ENCODE data around the gene TEX26. TPM values are rescaled to one million over a fixed set of nuclear protein-coding genes. Genes with fewer than 3 reads are reported as not detected.

TEX26 gene
- total RNA-seq, 1 donor from 2014 or later: not detected

DNA sequence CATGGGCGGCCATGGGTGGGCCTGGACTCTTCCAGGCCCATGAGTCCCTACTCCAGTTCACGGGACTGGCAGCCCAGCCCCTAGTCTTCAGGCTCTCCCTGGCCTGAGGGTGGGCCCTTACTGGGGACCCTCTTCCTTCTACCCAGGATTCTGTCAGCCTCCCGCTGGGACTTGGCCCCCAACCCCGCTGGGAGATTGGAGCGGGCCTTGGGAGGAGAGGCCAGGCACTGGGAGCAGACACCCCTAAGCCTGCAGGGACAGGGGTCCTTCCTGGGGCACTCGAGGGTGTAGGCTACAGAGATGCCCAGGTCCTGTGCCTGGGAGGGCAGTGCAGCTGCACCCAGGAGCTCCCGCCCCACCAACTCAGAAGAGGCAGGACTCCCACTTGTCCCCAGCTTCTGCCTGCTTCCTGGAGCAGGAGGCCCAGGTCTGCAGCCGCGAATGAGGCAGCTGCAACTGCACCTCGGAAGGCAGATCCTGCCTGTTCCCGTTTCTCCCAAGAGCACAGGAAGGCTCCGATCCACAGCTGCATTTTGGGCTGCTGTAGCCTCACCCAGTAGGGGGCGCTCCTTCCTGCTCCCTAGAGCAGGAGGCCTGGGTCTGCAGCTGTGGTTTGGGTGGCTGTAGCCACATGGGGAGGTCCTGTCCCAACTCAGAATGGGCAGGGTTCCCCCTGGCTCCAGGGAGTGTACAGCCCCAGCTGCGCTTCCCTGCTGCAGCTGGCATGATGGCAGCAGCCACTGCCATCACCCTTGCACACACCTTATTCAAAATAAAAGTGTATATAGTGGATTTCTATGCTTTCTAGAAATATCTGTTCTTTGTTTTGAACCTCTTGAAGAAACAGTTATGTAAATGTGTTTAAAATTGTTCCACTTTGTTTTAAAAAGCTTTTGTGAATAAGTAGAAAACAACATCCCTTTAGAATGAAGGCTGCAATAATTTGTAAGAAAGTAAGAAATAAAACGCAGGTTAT, 46.8 kb downstream of the TEX26 start:
- peak; percentile 18 for ATAC-seq

DNA sequence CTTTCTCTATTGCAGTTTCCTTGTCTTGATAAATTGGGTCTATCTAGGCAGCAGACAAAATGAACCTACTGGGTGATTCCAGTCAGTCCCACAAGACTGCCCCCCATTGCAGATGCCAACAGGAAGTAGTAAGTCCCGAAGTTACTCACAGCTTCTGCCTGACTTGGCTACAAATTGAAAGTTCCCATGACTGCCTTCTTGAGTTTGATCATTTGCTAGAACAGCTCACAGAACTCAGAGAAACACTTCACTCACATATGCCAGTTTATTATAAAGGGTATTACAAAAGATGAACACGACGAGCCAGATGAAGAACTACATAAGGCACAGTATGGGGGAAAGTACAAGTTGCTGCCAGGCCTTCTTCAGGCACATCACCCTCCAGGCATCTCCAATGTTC, 50.0 kb downstream of the TEX26 start:
- no peak for ATAC-seq

DNA sequence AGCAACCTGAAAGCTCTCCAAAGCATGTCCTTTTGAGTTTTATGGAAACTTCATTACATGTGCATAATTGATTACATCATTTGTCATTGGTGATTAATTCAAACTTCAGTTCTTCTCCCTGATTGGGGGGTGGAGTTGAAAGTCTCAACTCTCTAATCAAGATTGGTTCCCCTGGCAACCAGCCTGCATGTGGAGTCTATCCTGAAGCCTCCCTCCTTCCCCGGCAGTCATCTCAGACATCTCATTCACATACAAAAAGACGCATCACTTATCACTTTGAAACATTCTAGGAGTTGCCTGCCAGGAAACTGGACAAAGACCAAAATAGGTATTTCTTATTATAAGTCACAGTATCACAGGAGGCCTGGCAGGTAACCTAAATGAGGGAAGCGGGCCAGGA, 50.5 kb downstream of the TEX26 start:
- no peak for ATAC-seq

DNA sequence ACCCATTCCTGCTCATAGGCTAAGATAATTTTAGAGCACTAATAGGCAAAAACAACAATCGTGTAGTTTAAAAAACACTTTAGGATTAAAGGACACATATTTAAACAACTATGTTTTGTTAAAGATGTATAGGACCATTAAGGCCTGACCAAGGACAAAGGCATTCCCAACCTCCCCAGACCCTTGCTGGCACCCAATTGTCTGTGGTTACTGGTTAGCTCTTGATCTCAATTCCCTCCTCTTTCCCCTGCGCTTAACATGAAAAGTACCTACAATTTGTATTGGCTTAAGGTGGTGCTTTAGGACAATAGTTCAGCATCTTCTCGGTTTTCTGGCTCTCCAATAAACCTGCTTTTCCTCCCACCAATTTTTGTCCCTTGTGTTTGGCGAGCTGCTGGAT, 51.0 kb downstream of the TEX26 start:
- ATAC-seq: no peak

DNA sequence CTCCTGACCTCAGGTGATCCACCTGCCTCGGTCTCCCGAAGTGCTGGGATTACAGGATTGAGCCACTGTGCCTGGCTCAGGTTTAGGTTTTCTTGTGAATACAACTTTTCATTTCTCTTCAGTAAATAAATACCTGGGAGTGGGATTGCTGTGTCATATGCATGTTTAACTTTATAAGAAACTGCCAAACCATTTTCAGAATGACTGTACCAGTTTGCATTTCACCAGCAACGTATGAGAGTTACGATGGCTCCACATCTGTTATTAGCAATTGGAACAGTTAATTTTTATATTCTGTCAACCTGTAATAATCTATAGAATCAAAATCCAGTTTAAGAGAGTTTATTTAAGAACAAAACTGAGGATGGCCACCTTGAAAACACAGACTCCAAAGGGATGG, 52.2 kb downstream of the TEX26 start:
- ATAC-seq: no peak

DNA sequence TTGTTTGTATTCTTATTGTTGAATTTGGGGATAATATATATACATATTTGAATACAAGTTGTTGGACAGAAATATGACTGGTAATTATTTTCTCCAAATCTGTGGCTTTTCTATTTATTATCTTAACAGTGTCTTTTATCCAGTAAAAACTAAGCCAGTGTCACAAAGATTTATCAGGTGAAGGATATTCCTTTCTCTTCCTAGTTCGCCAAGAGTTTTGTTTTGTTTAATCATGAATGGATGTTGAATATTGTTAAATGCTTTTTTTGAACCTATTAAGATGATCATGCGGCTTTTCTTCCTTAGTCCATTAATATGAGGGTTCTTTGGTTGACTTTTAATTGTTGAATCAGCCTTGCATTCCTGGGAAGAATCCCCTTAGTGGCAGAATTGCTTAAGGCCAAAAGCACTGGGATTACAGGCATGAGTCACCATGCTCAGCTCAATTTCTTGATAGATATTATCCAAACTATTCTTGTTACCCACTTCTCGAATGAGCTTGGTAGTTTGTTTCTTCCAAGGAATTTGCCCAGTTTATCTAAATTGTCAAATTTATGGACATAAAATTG, 53.3 kb downstream of the TEX26 start:
- no peak for ATAC-seq

DNA sequence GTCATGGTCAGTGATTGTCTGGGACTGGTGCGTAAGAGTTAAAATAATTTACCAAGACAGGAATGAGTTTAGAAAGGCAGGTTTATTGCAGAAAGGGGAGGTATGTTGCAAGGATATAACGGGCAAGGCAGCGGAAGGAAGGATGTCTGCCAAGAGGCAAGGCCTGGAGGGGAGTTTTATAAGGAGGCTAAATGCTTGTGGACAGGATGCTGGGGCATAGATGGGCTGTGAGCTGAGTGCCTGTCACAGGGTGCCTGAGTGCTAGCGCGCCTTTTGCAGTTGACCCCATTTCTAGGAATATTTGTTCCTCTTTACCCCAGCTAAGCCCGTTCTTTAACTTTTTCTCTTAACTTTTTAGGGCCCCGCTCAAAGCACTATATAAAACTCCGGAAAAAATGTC, 58.7 kb downstream of the TEX26 start:
- ATAC-seq: no peak

DNA sequence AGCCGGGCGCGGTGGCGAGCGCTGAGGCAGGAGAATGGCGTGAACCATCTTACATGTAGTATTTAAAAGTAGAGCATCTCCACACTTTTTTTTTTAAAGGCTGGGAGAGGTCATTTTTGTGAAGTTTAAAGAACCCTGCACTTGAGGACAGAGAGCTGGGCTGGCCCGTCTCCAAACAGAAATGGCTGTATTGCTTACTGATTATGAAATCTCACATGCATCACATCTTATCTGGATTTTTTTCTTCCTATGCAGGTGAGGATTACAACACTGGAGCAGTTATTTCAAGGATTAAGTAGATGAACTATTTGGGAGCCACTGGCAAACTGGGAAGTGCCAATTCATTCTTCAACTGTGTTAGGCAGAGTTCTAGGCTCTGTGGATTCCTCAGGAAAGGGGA, 59.5 kb downstream of the TEX26 start:
- no peak for ATAC-seq

DNA sequence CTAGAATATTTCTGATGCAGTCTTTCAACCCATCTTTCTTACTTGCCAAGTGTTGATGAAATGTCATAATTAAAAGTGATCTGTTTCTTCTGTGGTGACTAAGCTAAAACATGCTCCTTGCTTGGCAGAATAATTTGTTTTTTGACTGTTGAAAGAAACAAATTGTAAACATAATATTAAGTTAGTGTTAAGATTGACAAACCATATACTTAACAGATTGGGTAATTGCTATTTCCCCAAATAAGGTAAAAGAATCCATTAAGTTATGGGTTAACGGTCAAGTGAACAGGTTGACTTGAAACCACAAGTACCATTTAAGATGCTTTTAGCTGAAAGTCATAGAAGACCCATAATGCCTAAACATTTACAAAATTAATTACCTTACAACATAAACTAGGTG, 62.9 kb downstream of the TEX26 start:
- ATAC-seq: no peak

DNA sequence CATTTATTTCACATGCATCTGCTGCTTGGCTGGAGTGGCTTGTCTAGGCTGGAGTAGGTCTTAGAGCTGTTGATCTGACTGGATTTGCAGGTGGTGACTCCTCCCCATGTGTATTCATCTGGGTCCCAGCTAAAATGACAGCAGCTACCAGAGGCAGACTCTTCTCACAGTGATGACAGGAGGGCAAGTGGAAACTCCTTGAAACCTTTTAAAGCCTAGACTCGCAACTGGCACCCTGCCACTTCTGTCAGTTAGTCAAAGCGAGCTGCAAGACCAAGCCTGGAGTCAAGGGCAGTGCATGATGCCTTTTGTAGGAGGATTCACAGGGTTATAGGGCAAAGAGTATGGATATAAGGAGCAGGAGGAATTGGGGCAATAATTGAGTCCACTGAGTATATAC, 65.2 kb downstream of the TEX26 start:
- peak; percentile 91 for ATAC-seq

DNA sequence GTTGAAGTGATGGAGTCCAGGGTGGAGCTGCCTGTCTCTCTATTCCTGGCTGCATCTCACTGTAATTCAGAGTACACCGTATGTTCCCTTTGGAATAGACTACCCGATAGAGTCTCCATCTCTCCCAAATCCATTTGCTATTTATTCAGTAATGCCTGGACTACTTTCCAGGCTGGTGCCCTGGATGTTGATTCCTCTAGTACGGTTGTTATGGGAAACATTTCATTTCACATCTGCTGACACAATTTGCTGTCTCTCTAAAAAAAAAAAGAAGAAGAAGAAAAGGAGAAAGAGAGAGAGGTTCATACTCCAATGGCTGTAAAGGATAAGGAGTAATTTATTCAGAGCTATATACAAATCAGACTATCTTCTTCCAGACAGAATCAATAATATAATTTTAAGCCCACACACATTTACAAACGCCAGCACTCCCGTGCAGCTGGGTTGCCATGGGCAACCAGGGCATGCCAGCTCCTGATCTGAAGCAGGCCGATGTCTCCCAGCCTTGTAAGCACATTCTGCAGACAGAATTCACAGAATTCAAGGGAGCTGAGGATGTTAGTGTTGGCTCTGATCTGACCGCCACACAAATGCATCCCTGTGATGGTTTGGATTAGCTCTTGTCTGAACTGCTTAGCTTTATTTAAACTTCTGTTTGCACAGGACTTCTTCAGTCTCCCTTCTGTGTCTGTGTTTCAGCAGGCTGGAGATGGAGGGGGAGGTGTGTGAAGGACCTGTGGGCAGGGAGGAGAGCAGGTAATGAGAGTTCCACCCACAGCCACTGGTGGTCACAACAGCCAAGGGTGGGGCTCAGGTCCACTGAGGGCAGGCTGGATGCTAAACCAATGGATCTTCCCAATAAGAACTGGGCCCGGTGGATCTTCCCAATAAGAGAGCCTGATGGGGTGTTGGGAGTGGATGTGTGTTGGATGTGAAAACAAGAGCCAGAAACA, 66.0 kb downstream of the TEX26 start:
- peak; percentile 32 for ATAC-seq

DNA sequence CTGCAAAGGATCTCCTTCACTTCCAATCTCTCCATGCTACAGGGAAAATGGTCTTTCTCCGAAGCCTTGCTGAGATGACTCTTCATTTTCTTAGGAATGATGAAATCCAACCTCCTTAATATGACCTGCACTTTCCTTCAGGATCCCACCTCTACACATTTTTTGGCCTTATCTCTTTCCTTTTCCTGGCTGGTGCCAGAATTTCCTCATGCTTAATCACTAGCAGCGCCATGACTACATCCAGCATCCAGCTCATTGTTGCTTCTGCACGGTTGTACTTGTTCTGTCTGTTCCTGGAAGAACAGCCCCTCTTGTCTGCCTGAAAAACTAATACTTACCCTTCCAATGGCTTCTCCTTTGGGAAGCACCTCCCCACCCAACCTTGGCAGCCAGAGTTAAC, 68.4 kb downstream of the TEX26 start:
- ATAC-seq: no peak

DNA sequence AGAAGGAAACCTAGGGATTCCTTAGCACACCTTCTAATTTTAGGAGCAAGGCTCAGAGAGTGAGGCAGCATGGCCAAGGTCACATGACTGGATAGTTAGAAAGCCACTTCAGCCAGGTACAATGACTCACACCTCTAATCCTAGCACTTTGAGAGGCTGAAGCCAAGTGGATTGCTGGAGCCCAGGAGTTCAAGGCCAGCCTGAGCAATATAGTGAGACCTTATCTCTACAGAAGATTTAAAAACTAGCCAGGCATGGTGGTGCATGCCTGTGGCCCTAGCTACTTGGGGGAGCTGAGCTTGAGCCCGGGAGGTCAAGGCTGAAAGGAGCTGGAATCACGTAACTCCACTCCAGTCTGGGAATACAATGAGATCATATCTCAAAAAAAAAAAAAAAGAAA, 69.2 kb downstream of the TEX26 start:
- peak; percentile 16 for ATAC-seq

DNA sequence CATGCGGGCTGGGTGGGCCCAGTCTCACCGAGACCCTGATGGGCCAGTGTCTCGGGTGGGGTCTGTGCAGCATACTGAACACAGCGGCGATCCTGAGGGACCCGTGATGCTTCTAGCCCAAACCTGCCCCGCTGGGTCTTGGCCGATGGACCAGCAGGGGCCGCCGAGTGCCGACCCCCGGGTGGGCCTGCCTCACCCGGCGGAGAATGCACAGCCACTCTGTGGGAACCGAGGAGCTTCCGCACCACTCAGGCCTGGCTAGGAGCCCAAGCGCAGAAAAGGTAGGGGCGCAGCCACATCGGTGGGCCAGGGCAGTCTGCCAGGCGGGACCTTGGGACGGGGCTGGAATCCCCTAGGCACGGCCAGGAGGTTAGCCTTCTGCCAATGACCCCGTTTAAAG, 72.6 kb downstream of the TEX26 start:
- no peak for ATAC-seq

DNA sequence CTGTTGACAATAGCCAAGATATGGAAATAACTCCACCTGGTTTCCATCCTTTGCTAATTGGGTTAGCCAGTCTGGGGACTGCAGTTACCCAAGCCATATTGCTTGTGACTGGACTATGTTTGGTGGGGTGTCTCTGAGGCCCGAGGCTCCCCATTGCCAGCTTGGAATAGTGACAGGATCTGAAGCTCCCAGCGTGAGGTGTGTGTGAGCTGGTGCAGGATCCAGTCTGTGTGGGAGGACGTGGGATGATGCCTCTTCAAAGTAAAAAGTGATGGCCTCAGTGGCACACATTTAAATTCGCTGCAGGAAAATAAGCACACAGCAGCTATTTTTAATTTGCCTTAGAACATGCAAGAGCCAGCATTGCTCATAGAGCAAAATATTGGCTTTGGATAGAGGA, 75.0 kb downstream of the TEX26 start:
- ATAC-seq: no peak

DNA sequence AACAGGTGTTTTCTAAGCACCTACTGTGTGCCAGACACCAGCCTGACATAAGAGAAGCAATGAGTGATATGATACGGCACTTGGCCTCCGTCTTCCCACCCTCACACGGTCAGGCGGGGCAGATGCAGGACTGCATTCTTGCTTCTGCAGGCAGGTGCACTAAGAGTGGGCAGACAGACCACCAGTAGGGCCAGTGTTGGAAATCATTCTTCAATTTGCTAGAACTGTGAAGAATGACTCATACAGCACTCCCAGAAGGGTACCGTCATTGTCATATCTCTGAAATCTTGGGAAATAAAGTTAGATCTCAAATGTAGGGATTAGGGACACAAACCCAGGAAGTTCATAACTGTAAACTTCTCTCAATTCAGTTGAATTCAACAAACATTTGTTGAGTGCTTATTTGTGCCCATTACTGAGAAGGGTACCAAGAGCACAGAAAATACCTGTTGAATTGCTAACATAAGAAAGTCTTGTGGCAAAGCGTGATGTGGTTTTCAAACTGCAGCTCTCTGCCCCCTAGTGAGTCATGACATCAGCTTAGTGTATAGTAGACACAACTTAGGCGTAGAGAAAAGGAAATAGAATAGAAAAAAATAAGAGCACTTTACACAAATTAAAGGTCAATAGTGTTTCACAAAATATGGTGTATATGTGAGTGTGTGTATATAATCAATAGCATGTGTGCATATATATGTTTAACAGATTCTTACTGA, 76.1 kb downstream of the TEX26 start:
- no peak for ATAC-seq

DNA sequence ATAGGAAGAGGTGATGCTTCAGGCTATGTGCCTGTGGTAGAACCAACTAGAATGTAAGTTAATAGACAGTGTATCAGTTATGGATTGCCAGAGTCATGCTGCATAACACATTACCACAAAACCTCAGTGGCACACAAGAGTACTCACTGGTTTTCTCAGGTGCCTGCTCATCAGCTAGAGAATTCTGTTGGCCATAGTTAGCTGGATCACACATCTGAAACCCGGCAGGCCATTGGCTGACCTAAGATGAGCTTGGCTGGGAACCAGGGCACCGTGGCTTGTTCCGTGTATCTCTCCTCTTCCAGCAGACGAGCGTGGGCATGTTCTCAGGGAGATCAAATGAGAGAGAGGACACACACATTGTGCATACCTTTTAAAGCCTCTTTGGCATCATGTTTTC, 76.7 kb downstream of the TEX26 start:
- no peak for ATAC-seq

DNA sequence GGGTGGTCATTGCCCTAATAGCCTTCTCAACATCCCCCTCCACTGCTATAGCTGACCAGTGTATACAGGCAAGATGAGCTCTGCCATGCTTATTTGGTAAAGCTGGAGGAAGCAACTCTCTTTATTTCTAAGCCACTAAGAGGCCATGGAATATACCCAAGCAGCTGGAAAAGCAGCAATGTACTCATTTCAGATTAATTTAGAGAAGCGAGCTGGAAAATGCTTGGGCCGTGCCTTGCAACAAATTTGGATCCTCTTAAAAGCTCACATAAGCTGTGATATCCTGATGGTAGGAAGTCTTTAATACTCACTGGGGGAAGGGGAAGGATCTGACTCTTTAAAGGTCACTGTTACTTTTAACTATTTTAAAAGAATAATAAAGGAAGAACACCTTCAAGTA, 77.8 kb downstream of the TEX26 start:
- ATAC-seq: no peak

DNA sequence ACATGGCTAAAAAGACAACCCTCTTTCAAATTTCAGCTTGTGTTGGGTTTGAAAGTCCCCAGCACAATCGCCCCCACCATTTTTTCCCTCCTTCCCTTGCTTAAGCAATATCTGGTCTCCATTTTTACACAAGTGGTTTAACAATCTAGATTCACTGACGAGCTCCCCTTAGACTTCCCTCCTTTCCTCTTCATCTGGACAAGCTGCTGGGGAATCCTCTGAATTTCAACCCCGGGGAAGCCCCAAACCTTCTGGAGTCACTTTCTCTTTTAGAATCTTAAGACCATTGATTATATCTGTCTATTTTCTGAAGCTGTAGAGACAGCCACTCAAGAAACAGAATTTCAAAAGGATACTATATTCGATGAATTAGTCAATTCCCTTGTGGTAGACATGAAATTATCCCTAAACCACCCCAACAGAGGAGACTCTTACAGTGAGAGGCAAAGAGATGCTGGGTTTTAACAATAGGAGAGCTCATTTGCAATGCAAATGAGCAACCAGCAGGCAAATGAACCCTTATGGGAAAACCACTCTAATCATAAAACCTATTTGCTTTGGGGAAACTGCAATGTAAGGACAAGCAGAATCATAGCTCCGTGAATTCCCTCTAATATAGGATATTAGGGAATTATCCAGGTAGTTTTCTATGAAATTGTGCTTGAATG, 78.9 kb downstream of the TEX26 start:
- no peak for ATAC-seq

DNA sequence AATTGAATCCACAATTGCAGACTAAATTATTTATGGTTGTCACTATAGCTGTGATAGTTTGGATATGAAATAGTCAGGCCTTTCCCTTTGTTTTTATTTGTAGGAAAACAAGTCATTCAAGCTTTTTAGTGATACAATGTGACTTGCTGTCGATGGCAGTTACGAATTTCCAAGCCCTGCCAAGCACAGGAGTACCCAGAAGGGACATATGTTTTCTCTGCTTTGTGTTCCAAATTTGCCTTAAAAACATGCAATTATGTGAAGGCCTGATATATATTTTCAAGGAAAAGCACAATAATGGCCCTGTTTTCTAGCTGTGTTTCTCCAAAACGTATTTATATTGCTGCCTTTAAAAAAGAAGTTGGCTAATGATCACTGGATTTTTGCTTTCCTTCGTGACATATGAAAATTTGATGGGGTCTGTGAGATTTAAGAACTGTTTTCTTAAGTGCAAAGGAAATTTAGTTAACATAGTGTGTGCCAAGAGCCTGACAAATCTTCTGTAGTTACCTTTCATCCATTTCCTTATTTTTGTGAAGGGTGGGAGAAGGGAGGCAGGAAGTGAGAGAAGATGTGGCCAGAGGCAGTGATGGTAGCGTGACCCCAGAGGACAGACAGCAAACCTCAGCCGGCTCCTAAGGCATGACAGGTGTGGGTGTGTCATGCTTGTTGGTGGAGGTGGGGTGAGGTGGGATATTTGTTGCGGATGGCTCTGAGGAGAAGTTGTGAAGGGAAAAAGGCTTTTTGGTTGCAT, 79.6 kb downstream of the TEX26 start:
- no peak for ATAC-seq

DNA sequence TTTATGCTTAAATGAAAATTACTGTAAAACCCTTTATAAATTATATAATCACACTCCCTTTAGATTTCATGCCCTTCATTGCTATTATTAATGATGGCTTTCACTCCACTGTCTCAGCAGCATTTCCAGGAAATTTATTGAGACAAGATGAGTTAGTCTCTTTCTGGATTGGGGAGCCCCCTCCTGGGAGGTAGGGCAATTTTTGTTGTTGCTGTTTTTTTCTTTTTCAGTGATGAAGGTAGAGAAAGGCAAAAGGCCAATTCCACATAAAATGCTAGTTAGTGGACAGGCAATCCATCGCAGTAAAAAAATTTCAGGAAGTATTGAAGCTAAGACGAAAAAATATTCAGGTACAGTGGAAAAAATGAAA, 80.2 kb downstream of the TEX26 start:
- no peak for ATAC-seq

Data from esophagus mucosa (tissue), 1 donor.